IMR-90 (cell line): ENCODE results near the gene CDH16.

Source experiments
- CEBPB ChIP-seq: IDR thresholded peaks from 2 replicates; pipeline ENCODE4 v1.6.1; 2012; ENCODE audit warnings: low read depth, low read length, improper control_type of control experiment
- CHD1 ChIP-seq: IDR thresholded peaks from 2 replicates; pipeline ENCODE4 v1.6.1; 2012; ENCODE audit warnings: low read depth, low read length, improper control_type of control experiment
- MAFK ChIP-seq: IDR thresholded peaks from 2 replicates; pipeline ENCODE4 v1.6.1; 2012; ENCODE audit warnings: low read depth, low read length, improper control_type of control experiment
- MAZ ChIP-seq: IDR thresholded peaks from 2 replicates; pipeline ENCODE4 v1.6.1; 2012; ENCODE audit warnings: low read depth, mild to moderate bottlenecking, low read length, improper control_type of control experiment, moderate library complexity, borderline replicate concordance
- NFE2L2 ChIP-seq: fragments of 150-350 bp; IDR thresholded peaks from 2 replicates; pipeline ENCODE4 v1.6.1; 2016; ENCODE audit warnings: low read depth, mild to moderate bottlenecking, low read length
- POLR2A ChIP-seq: IDR thresholded peaks from 2 replicates; pipeline ENCODE4 v1.6.1; 2012; ENCODE audit warnings: mild to moderate bottlenecking, low read depth, low read length
- RAD21 ChIP-seq: IDR thresholded peaks from 2 replicates; pipeline ENCODE4 v1.6.1; 2012; ENCODE audit warnings: low read length, improper control_type of control experiment
- RCOR1 ChIP-seq: IDR thresholded peaks from 2 replicates; pipeline ENCODE4 v1.6.1; 2012; ENCODE audit warnings: mild to moderate bottlenecking, low read length, improper control_type of control experiment; ENCODE audit not compliant: insufficient replicate concordance
- RFX5 ChIP-seq: IDR thresholded peaks from 2 replicates; pipeline ENCODE4 v1.8.0; 2012; ENCODE audit warnings: low read depth, mild to moderate bottlenecking, low read length, moderate library complexity
- SMC3 ChIP-seq: fragments of 150-350 bp; IDR thresholded peaks from 2 replicates; pipeline ENCODE4 v1.6.1; 2016; ENCODE audit warnings: low read depth, mild to moderate bottlenecking, antibody characterized with exemption, low read length, moderate library complexity
- TF ChIP-seq, protein P1 (sequence below): conservative IDR thresholded peaks from 2 replicates; pipeline ENCODE4 v1.5.1; 2012; ENCODE audit warnings: mild to moderate bottlenecking, low read depth, low read length, improper control_type of control experiment
- TF ChIP-seq, protein P2 (sequence below): fragments of 150-350 bp; IDR thresholded peaks from 2 replicates; pipeline ENCODE4 v1.6.1; 2016; ENCODE audit warnings: low read depth, mild to moderate bottlenecking, low read length, moderate library complexity, borderline replicate concordance
- TF ChIP-seq, protein P3 (sequence below): fragments of 150-350 bp; IDR thresholded peaks from 2 replicates; pipeline ENCODE4 v1.6.1; 2017; ENCODE audit warnings: mild to moderate bottlenecking, antibody characterized with exemption, low read length, low read depth

DNA sequence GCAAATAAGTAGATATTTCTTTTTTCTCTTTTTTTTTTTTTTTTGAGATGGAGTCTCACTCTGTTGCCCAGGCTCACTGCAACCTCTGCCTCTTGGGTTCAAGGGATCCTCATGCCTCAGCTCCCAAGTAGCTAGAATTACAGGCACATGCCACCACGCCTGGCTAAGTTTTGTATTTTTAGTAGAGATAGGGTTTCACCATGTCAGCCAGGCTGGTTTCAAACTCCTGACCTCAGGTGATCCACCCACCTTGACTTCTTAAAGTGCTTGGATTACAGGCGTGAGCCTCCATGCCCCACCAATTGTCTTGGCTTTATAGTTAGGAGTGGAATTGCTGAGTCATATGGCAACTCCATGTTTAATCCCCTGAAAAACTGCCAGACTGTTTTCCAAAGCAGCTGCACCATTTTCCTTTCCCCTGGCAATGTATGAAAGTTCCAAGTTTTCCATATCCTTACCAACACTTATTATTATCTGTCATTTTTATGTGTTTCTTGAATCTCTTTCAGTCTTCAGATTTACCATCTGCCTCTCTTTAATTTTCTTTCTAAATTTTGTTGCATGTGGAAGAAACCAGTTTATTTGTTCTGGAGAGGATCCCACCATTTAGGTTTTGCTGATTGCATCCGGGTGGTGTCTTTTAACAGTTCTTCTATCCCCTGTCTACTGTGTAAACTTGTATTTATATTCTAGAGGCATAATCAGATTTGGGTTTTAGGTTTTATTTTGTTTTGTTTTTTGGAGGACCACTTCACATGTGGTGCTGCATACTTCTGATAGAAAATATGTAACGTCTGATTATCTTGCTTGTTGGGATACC is 32.5 kb upstream of the CDH16 start:
- TF ChIP-seq, protein P1, sequence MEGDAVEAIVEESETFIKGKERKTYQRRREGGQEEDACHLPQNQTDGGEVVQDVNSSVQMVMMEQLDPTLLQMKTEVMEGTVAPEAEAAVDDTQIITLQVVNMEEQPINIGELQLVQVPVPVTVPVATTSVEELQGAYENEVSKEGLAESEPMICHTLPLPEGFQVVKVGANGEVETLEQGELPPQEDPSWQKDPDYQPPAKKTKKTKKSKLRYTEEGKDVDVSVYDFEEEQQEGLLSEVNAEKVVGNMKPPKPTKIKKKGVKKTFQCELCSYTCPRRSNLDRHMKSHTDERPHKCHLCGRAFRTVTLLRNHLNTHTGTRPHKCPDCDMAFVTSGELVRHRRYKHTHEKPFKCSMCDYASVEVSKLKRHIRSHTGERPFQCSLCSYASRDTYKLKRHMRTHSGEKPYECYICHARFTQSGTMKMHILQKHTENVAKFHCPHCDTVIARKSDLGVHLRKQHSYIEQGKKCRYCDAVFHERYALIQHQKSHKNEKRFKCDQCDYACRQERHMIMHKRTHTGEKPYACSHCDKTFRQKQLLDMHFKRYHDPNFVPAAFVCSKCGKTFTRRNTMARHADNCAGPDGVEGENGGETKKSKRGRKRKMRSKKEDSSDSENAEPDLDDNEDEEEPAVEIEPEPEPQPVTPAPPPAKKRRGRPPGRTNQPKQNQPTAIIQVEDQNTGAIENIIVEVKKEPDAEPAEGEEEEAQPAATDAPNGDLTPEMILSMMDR, result no peak
- no peak for TF ChIP-seq POLR2A
- TF ChIP-seq, protein P2, sequence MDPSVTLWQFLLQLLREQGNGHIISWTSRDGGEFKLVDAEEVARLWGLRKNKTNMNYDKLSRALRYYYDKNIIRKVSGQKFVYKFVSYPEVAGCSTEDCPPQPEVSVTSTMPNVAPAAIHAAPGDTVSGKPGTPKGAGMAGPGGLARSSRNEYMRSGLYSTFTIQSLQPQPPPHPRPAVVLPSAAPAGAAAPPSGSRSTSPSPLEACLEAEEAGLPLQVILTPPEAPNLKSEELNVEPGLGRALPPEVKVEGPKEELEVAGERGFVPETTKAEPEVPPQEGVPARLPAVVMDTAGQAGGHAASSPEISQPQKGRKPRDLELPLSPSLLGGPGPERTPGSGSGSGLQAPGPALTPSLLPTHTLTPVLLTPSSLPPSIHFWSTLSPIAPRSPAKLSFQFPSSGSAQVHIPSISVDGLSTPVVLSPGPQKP, result no peak
- TF ChIP-seq SMC3, result no peak
- TF ChIP-seq MAFK, result no peak
- TF ChIP-seq, protein P3, sequence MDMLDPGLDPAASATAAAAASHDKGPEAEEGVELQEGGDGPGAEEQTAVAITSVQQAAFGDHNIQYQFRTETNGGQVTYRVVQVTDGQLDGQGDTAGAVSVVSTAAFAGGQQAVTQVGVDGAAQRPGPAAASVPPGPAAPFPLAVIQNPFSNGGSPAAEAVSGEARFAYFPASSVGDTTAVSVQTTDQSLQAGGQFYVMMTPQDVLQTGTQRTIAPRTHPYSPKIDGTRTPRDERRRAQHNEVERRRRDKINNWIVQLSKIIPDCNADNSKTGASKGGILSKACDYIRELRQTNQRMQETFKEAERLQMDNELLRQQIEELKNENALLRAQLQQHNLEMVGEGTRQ, result no peak
- TF ChIP-seq RFX5, result no peak
- TF ChIP-seq CEBPB, result no peak
- TF ChIP-seq NFE2L2, result peak; percentile 82
- TF ChIP-seq RAD21, result no peak
- TF ChIP-seq RCOR1, result no peak
- no peak for TF ChIP-seq CHD1
- no peak for TF ChIP-seq MAZ
